ENCODE results near the gene PTGS2. TPM values are rescaled to one million over a fixed set of nuclear protein-coding genes. Genes with fewer than 3 reads are reported as not detected.

PTGS2 gene
- total and polyA plus RNA-seq, 2 experiments from 2014 or later = 0.11 to 0.17 TPM

DNA sequence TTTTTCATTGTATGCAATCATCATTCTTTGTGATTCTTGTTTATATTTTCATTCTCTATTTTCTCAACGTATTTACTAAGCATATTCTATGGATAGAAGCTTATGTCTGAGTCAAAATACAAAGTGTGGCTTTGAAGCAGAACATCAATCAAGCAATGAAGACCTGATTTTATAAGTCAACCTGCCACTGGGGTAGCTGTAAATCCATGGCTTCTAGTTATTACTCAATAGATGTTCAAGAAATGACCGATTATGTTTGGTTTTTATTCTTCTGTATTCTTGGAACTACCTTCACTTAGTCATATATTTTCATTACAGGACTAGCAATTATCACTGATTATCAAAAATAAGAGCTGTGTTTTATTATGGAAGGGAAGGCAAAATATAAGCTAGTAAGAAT is 20.5 kb upstream of the PTGS2 start (continued):
- TF ChIP-seq, protein P1, sequence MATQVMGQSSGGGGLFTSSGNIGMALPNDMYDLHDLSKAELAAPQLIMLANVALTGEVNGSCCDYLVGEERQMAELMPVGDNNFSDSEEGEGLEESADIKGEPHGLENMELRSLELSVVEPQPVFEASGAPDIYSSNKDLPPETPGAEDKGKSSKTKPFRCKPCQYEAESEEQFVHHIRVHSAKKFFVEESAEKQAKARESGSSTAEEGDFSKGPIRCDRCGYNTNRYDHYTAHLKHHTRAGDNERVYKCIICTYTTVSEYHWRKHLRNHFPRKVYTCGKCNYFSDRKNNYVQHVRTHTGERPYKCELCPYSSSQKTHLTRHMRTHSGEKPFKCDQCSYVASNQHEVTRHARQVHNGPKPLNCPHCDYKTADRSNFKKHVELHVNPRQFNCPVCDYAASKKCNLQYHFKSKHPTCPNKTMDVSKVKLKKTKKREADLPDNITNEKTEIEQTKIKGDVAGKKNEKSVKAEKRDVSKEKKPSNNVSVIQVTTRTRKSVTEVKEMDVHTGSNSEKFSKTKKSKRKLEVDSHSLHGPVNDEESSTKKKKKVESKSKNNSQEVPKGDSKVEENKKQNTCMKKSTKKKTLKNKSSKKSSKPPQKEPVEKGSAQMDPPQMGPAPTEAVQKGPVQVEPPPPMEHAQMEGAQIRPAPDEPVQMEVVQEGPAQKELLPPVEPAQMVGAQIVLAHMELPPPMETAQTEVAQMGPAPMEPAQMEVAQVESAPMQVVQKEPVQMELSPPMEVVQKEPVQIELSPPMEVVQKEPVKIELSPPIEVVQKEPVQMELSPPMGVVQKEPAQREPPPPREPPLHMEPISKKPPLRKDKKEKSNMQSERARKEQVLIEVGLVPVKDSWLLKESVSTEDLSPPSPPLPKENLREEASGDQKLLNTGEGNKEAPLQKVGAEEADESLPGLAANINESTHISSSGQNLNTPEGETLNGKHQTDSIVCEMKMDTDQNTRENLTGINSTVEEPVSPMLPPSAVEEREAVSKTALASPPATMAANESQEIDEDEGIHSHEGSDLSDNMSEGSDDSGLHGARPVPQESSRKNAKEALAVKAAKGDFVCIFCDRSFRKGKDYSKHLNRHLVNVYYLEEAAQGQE (IDR thresholded peaks at IDR 0.05; ENCODE audit: unreplicated experiment) = no peak
- TF ChIP-seq ZNF114 (CRISPR knock-in tag; IDR thresholded peaks at IDR 0.05) = no peak
- TF ChIP-seq JUNB (IDR thresholded peaks at IDR 0.05; ENCODE audit: unreplicated experiment) = no peak

DNA sequence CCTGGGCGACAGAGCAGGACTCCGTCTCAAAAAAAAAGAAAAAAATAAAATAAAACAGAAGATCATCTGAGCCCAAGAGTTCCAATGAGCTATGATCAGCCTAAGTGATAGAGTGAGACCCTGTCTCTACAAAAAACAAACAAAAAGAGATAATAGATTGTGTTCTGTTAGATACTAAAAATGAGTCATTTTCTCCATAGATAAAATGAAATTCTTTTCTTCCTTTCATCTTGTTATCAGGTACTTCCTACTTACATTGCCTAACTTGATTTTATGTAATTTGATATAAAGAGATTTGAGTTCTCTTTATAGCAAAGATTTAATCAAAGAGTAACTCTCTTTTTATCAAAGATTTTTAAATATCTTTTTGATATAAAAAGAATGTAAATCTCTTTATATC is 19.3 kb upstream of the PTGS2 start:
- Histone ChIP-seq H3K36me3 (ENCODE audit: insufficient read depth) (no peaks in the 10 kb centered on the region), H3K27ac (ENCODE audit: low read depth) (no peak overlapping the region), H3K4me3 (no peak overlapping the region), H3K79me2 (replicated peaks; ENCODE audit: insufficient read depth) (no peaks in the 10 kb centered on the region), H3K4me1 (ENCODE audit: insufficient read depth) (no peaks in the 10 kb centered on the region), H4K20me1 (replicated peaks; ENCODE audit: insufficient read depth) (no peaks in the 10 kb centered on the region), H3K4me2 (no peak overlapping the region), H2AFZ (no peak overlapping the region), H3K27me3 (ENCODE audit: insufficient read depth) (no peaks in the 10 kb centered on the region), H3K9me2 (ENCODE audit: insufficient read depth) (0 out of 2 replicates have a peak, but pooled peaks cover 3% of the 10 kb centered on the region), H3F3A (replicated peaks; ENCODE audit: low read depth) (no peaks in the 10 kb centered on the region)
- Mint-ChIP-seq H3K27me3 (ENCODE audit: insufficient read depth, low read depth, poor library complexity) (no peaks in the 10 kb centered on the region), H3K36me3 (ENCODE audit: low read depth) (no peaks in the 10 kb centered on the region), H3K27ac (no peak overlapping the region), H3K4me1 (no peaks in the 10 kb centered on the region), H3K4me3 (no peak overlapping the region), H3K9me3 (no peaks in the 10 kb centered on the region)
- DNase-seq (ENCODE audit: low spot score) (no peak), ATAC-seq (no peak)
- TF ChIP-seq CREB1 (CRISPR knock-in tag; IDR thresholded peaks at IDR 0.05; ENCODE audit: low read depth) = no peak
- no peak for TF ChIP-seq ETS1 (IDR thresholded peaks at IDR 0.05)
- no peak for TF ChIP-seq JUNB (IDR thresholded peaks at IDR 0.05; ENCODE audit: unreplicated experiment)
- no peak for TF ChIP-seq EZH2phosphoT487 (IDR thresholded peaks at IDR 0.05; ENCODE audit: unreplicated experiment)

- Mint-ChIP-seq H3K36me3 (ENCODE audit: low read depth) (no peaks in the 10 kb centered on the region), H3K4me1 (no peaks in the 10 kb centered on the region), H3K27ac (no peak overlapping the region), H3K9me3 (no peaks in the 10 kb centered on the region; the same call in 1 of the 3 replicates), H3K27me3 (ENCODE audit: insufficient read depth, low read depth, poor library complexity) (no peaks in the 10 kb centered on the region), H3K4me3 (no peak overlapping the region)
- H2AFZ ChIP-seq = no peak overlapping the region
- H3K9me2 ChIP-seq (ENCODE audit: insufficient read depth) = no peaks in the 10 kb centered on the region
- no peak for TF ChIP-seq EZH2phosphoT487 (IDR thresholded peaks at IDR 0.05; ENCODE audit: unreplicated experiment)
- TF ChIP-seq, protein P1 (IDR thresholded peaks at IDR 0.05; ENCODE audit: unreplicated experiment) = no peak
- TF ChIP-seq EZH2 (IDR thresholded peaks at IDR 0.05; ENCODE audit: low read depth, unreplicated experiment) = no peak
- no peak for TF ChIP-seq ZNF114 (CRISPR knock-in tag; IDR thresholded peaks at IDR 0.05)
- no peaks in the 10 kb centered on the region for H3K4me1 ChIP-seq (ENCODE audit: insufficient read depth)
- no peaks in the 10 kb centered on the region for H3K79me2 ChIP-seq (replicated peaks; ENCODE audit: insufficient read depth)
- H3K27me3 ChIP-seq (ENCODE audit: insufficient read depth) = no peaks in the 10 kb centered on the region
- no peak overlapping the region for H3K4me3 ChIP-seq
- H4K20me1 ChIP-seq (replicated peaks; ENCODE audit: insufficient read depth) = no peaks in the 10 kb centered on the region
- H3K4me2 ChIP-seq = no peak overlapping the region
- no peak for DNase-seq (ENCODE audit: low spot score)
- H3F3A ChIP-seq (replicated peaks; ENCODE audit: low read depth) = no peaks in the 10 kb centered on the region
- ATAC-seq = no peak
- no peak overlapping the region for H3K27ac ChIP-seq (ENCODE audit: low read depth)
- H3K36me3 ChIP-seq (ENCODE audit: insufficient read depth) = no peaks in the 10 kb centered on the region
Measured at GRCh38 chr1:186689907-186690306, 9.7 kb upstream of the PTGS2 start.
